MV-4-11 (cell line): ENCODE results near the gene SPESP1.
"Not testable (repeated sequence)": the region's sequence is repeated elsewhere in the genome, so short reads cannot be mapped to it uniquely, and the experiment has no call there.

Experiments used
- DNase-seq: peaks from one replicate; lab custom pipeline; 2025; lab: John Stamatoyannopoulos, UW

Gene SPESP1

GRCh38 chr15:68963719-68964118 is 33.4 kb downstream of the SPESP1 start:
- DNase-seq: not testable (repeated sequence)

- no peak for DNase-seq
These were observed 36.7 kb downstream of the SPESP1 start for GRCh38 chr15:68966996-68967395.

- no peak for DNase-seq
These were observed 37.6 kb downstream of the SPESP1 start for GRCh38 chr15:68967948-68968347.

- no peak for DNase-seq
These were observed 39.0 kb downstream of the SPESP1 start for GRCh38 chr15:68969298-68969697.

GRCh38 chr15:68972201-68973065 is 42.1 kb downstream of the SPESP1 start:
- no peak for DNase-seq

GRCh38 chr15:68975651-68976160 is 45.4 kb downstream of the SPESP1 start:
- not testable (repeated sequence) for DNase-seq

- not testable (repeated sequence) for DNase-seq
These were observed 47.1 kb downstream of the SPESP1 start for GRCh38 chr15:68977426-68977825.

GRCh38 chr15:68979006-68979405 is 48.7 kb downstream of the SPESP1 start:
- DNase-seq: no peak

- no peak for DNase-seq
These were observed 49.5 kb downstream of the SPESP1 start for GRCh38 chr15:68979816-68980215.

- DNase-seq: no peak
These were observed 50.5 kb downstream of the SPESP1 start for GRCh38 chr15:68980786-68981185.

- DNase-seq: no peak
These were observed 51.6 kb downstream of the SPESP1 start for GRCh38 chr15:68981941-68982340.

GRCh38 chr15:68982976-68983563 is 52.7 kb downstream of the SPESP1 start:
- DNase-seq: no peak

- no peak for DNase-seq
These were observed 53.7 kb downstream of the SPESP1 start for GRCh38 chr15:68983961-68984481.

- no peak for DNase-seq
These were observed 54.3 kb downstream of the SPESP1 start for GRCh38 chr15:68984586-68984985.

GRCh38 chr15:68985361-68985891 is 55.1 kb downstream of the SPESP1 start:
- DNase-seq: no peak

- DNase-seq: no peak
These were observed 56.0 kb downstream of the SPESP1 start for GRCh38 chr15:68986322-68986721.

GRCh38 chr15:68987120-68987519 is 56.8 kb downstream of the SPESP1 start:
- DNase-seq: no peak

- no peak for DNase-seq
These were observed 57.4 kb downstream of the SPESP1 start for GRCh38 chr15:68987676-68988075.

GRCh38 chr15:68989541-68990230 is 59.4 kb downstream of the SPESP1 start:
- no peak for DNase-seq

GRCh38 chr15:68990231-68990991 is 60.1 kb downstream of the SPESP1 start:
- no peak for DNase-seq

- no peak for DNase-seq
These were observed 60.7 kb downstream of the SPESP1 start for GRCh38 chr15:68990992-68991500.
